Psoas muscle (tissue), 8 donors: ENCODE results near the gene LNPEP. TPM values are rescaled to one million over a fixed set of nuclear protein-coding genes. Genes with fewer than 3 reads are reported as not detected.
A peak's percentile ranks its signal among the peaks of the same experiment; 100 is the strongest.

Source experiments
- ATAC-seq, 4 donors: fragments of 200-7000 bp; cut with Tn5 transposase; one replicate each; pipeline ENCODE4 v1.9.1; 2020; ENCODE audit warnings: moderate library complexity in 3 of 4, mild to moderate bottlenecking in 2 of 4
- DNase-seq, 2 donors: peaks; one replicate each; pipeline ENCODE4 v3.0.0-alpha.2; 2020
- H3K27ac ChIP-seq: fragments of 200-600 bp; one replicate; pipeline ENCODE4 v1.8.0; 2022
- H3K27me3 ChIP-seq, 3 donors: fragments of 200-600 bp in 1 of 3; one replicate each; pipeline versions ENCODE4 v1.6.1 to v1.8.0; 2013 to 2022; ENCODE audit warnings: low read length in 2 of 3, mild to moderate bottlenecking in 2 of 3, moderate library complexity in 1 of 3; ENCODE audit not compliant: insufficient read depth in 3 of 3
- H3K36me3 ChIP-seq, 2 donors: fragments of 200-600 bp in 1 of 2; one replicate each; pipeline versions ENCODE4 v1.6.1 to v1.8.0; 2013 to 2022; ENCODE audit warnings: low read depth in 1 of 2, mild to moderate bottlenecking in 1 of 2, moderate library complexity in 1 of 2; ENCODE audit not compliant: insufficient read depth in 1 of 2
- H3K4me1 ChIP-seq: fragments of 200-600 bp; one replicate; pipeline ENCODE4 v1.8.0; 2022
- H3K4me3 ChIP-seq: fragments of 200-600 bp; one replicate; pipeline ENCODE4 v1.8.0; 2022; ENCODE audit warnings: mild to moderate bottlenecking
- H3K9me3 ChIP-seq: fragments of 200-600 bp; one replicate; pipeline ENCODE4 v1.8.0; 2022
- CTCF ChIP-seq: fragments of 200-600 bp; IDR thresholded peaks from one replicate; pipeline ENCODE4 v1.8.0; 2022; ENCODE audit warnings: antibody characterized with exemption
- WGBS, 3 donors: extraction: QIAGEN DNeasy Blood & Tissue Kit; methylation state at CpG; one replicate each; pipeline versions ENCODE4 v1.1.6 to v1.1.7; 2013; 5-methylcytosine and 5-hydroxymethylcytosine counted together
- intact Hi-C, 2 donors: fragments of 100-400 bp; cut with DNase I; formaldehyde crosslinking; loops; one replicate each; pipeline versions ENCODE4 v1.11.0 to v1.14.2; 2022
- polyA plus RNA-seq, 3 donors: library from polyadenylated mRNA; stranded (reverse); fragments of 200-250 nt; gene quantifications; one replicate each; pipeline ENCODE4 v1.2.3, GENCODE V29; 2013
- total RNA-seq, 4 donors: library from RNA; stranded (reverse); fragmentation: NEBNext Ultra II Directional in 2 of 4; extraction: Animal tissue kit (Norgen Biotek cat#: 25700) in 2 of 4; gene quantifications; one replicate each; pipeline versions ENCODE4 v1.2.1 to v1.2.4, GENCODE V29; 2021 to 2023
- donor health status: healthy with polysubstance abuse.
- donor health status: DM: no; HTN: no; CAD: no; lungs with moderate emphysema.
- donor health status: Bipolar disorder and iron deficiency.
- donor health status: healthy.
- donor health status: DM: yes; HTN: yes; CAD: no.
- donor health status: DM: no; HTN: no; CAD: no.
- donor health status: DM: no; HTN: no; CAD: no.
- donor health status: DM: yes; HTN: yes; CAD: no.

LNPEP gene
- total and polyA plus RNA-seq, 7 donors, result 4.1 to 62.8 (median 30.4) TPM

DNA sequence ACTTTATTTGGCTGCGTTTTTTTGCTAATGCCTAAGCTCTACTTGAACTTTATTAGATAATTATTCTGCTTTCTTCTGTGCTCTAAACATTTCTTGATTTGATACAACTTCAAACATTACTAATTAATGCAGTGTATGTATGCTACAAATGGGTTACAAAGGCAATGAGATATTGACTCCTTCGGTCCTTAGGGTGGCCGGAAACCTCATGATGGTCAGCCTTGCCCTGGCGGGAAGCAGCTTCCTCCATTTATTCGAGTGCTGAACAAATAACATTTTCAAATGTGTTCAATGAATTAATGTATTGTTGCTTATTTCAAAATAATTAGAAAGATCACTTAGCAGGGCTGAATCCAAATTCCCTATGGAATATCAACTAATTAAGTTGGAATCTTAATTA is 3.9 kb upstream of the LNPEP start:
- no peak for DNase-seq
- WGBS, 3 donors, result 94 to 97% (median 94%) methylated on average over 5 of the region's 5 CpGs
- no peaks in the 10 kb centered on the region for H3K36me3 ChIP-seq
- H3K4me1 ChIP-seq, result peaks cover 40% of the 10 kb centered on the region
- H3K4me3 ChIP-seq, result no peak overlapping the region
- H3K27ac ChIP-seq, result peak overlapping the region; percentile 99
- ATAC-seq, result no peak
- no peaks in the 10 kb centered on the region for H3K27me3 ChIP-seq
- TF ChIP-seq CTCF, result no peak
- no peaks in the 10 kb centered on the region for H3K9me3 ChIP-seq
- intact Hi-C loops, result loop anchor here (5.0 kb wide), 2 partner anchors 45 to 65 kb away; no protein-coding TSS in a partner anchor

- Histone ChIP-seq H3K9me3 (no peaks in the 10 kb centered on the region), H3K4me1 (peaks cover 56% of the 10 kb centered on the region), H3K27me3 (no peaks in the 10 kb centered on the region), H3K4me3 (peak overlapping the region; percentile 94), H3K36me3 (no peaks in the 10 kb centered on the region), H3K27ac (peak overlapping the region; percentile 99)
- no peak for TF ChIP-seq CTCF
- WGBS, 3 donors, result 9 to 17% (median 10%) methylated on average over 13 of the region's 13 CpGs
- intact Hi-C loops, result loop anchor here (5.0 kb wide), 2 partner anchors 47 to 67 kb away; no protein-coding TSS in a partner anchor
- no peak for ATAC-seq
- DNase-seq, result no peak
These were observed 1.8 kb upstream of the LNPEP start for GRCh38 chr5:96933764-96934707.

DNA sequence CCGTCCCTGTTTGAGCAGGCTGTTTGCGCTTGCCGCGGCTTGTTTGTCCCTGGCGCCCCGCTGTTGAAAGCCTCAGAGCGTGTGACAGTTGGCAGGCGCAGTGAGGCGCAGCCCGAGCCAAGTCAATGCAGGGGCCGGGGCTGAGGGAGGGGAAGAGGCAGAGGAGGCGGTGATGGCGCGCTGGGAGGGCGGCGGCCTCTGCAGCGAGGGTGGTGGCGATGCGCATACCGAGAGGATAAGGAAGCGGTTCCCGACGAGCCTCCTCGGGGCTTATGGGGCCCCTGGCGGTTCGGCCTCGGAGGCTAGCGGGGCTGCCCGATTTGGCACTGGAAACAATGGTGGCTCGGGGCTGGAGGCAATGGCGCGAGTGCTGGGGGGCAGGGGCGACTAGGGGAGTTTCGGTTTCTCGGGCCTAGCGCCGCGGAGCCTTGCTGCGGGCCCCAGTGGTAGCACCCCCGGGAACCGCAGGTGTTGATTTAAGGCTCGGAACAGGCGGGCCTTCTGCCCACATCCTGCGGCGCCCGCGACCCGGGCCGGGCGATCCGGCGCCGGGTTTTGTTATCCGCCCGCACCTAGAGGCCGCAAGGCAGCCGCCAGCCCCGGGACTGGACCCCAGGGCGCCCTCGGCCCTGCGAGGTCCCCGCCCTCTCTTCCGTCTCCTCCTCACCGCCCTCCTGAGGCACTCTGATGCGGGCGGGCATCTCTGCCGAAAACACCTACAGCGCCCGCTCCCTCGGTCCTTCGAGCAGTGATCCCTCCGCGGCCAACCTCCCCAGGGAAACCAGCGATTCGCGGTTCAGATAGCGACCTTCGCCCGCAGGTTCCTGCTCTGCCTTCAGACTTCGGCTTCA is 947 bp upstream of the LNPEP start:
- peak overlapping the region; percentile 99 for H3K27ac ChIP-seq
- no peak for TF ChIP-seq CTCF
- WGBS, 3 donors, result 0 to 1% (median 0%) methylated on average over 55 to 80 of the region's 80 CpGs
- peaks cover 57% of the 10 kb centered on the region for H3K4me1 ChIP-seq
- intact Hi-C loops, result loop anchor here (5.0 kb wide), 2 partner anchors 48 to 68 kb away; no protein-coding TSS in a partner anchor
- H3K36me3 ChIP-seq, result no peaks in the 10 kb centered on the region
- H3K27me3 ChIP-seq, result no peaks in the 10 kb centered on the region
- peak overlapping the region; percentile 94 for H3K4me3 ChIP-seq
- DNase-seq (peak; percentile 92 to 96), ATAC-seq (peak; percentile 81 to 86 (median 84))
- H3K9me3 ChIP-seq, result no peaks in the 10 kb centered on the region

- ATAC-seq (peak; percentile 2 to 20 (median 9)), DNase-seq (peak; percentile 25 to 70)
- Histone ChIP-seq H3K9me3 (no peaks in the 10 kb centered on the region), H3K27ac (peak overlapping the region; percentile 99), H3K27me3 (no peaks in the 10 kb centered on the region), H3K4me3 (peak overlapping the region; percentile 94), H3K36me3 (no peaks in the 10 kb centered on the region), H3K4me1 (peaks cover 66% of the 10 kb centered on the region)
- whole genome bisulfite sequencing, 3 donors, result 0% methylated on average over 26 to 27 of the region's 27 CpGs
- intact Hi-C loops, result loop anchor here in 1 of 2 donors (5.0 kb wide), 1 partner anchor 69 kb away; no protein-coding TSS in a partner anchor
- no peak for TF ChIP-seq CTCF
These were observed 796 bp downstream of the LNPEP start for GRCh38 chr5:96936431-96937320.
